ENCODE data around the gene MRPS5.

DNA sequence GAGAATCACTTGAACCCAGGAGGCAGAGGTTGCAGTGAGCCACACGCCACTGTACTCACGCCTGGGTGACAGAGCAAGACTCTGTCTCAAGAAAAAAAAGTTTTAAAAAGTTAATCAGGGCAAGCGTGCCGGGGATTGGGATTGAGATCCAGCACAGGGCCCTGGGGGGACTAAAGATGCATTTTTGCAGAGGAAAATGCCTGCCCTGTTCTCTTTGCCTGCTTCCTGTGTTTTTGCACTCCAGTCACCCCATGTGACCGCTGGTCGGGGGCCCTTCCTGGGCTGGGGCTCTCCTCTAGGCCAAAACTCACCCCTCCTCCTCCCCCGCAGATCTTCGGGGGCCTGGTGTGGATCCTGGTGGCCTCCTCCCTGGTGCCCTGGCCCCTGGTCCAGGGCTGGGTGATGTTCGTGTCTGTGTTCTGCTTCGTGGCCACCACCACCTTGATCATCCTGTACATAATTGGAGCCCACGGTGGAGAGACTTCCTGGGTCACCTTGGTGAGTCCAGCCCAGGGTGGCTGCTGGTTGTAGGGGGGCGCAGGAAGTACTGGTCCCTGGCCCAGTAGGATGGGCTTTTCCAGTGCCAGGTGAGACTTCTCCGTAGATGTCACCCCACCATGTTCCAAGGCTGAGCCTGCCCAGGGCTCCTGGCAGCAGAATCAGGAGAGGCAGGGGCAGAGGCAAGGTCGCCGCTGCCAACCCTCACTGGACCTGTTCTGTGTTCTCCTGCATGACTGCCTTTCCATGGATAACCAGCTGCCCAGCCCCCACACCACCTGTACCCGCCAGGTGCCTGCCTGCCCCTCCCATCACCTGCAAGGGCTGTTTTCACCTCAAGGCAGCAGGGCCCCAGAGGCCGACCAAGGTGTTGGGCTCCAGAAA lies 73.7 kb downstream of the MRPS5 start:
- TF ChIP-seq, protein P1, sequence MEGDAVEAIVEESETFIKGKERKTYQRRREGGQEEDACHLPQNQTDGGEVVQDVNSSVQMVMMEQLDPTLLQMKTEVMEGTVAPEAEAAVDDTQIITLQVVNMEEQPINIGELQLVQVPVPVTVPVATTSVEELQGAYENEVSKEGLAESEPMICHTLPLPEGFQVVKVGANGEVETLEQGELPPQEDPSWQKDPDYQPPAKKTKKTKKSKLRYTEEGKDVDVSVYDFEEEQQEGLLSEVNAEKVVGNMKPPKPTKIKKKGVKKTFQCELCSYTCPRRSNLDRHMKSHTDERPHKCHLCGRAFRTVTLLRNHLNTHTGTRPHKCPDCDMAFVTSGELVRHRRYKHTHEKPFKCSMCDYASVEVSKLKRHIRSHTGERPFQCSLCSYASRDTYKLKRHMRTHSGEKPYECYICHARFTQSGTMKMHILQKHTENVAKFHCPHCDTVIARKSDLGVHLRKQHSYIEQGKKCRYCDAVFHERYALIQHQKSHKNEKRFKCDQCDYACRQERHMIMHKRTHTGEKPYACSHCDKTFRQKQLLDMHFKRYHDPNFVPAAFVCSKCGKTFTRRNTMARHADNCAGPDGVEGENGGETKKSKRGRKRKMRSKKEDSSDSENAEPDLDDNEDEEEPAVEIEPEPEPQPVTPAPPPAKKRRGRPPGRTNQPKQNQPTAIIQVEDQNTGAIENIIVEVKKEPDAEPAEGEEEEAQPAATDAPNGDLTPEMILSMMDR (IDR thresholded peaks at IDR 0.05), result no peak
- TF ChIP-seq EP300 (IDR thresholded peaks at IDR 0.05) (no peak), POLR2A (IDR thresholded peaks at IDR 0.05) (no peak)
